RWPE1 (cell line): ENCODE results near the gene KANK3.
A peak's percentile ranks its signal among the peaks of the same experiment; 100 is the strongest.
"Not testable (repeated sequence)": the region's sequence is repeated elsewhere in the genome, so short reads cannot be mapped to it uniquely, and the experiment has no call there.

ENCODE experiments used
- CTCF ChIA-PET: fragments of 350-600 bp; sonication (Branson Sonifier 250); formaldehyde crosslinking; extraction: SDS; loops from one replicate; lab custom pipeline; 2021; lab: Yijun Ruan, JAX
- POLR2A ChIA-PET: fragments of 400-600 bp; formaldehyde crosslinking; extraction: SDS; loops from one replicate; lab custom pipeline; 2020; ENCODE audit warnings: antibody characterized with exemption; ENCODE audit not compliant: low non-redundant PET; lab: Yijun Ruan, JAX
- DNase-seq: peaks from one replicate; pipeline ENCODE4 v3.0.0; 2012; ENCODE audit warnings: low spot score
- H3K27ac ChIP-seq: fragments of 450-650 bp; 2 replicates; pipeline ENCODE4 v1.5.1; 2017
- TF ChIP-seq, protein P1 (sequence below): fragments of 450-650 bp; conservative IDR thresholded peaks from 2 replicates; pipeline ENCODE4 v1.5.1; 2017; ENCODE audit warnings: low read depth, mild to moderate bottlenecking

Gene KANK3

DNA sequence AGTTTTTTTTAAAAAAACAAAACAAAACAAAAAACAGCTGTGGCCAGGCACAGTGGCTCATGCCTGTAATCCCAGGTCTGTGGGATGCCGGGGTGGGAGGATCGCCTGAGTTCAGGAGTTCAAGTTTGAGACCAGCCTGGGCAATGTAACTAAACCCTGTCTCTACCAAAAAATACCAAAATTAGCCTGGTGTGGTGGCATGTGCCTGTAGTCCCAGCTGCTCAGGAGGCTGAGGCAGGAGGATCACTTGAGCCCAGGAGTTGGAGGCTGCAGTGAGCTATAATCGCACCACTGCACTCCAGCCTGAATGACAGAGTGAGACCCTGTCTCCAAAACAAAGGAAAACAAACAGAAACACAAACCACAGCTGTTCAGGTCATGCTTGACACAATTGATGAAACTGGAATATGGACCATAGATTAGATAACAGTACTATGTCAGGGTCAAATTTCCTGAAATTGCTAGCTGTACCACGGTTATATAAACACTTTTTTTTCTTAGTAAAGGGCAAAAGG is 14.0 kb upstream of the KANK3 start:
- ChIA-PET CTCF (interaction anchor here (0.6 kb wide), 1 partner anchor 153 kb away, joined by 8 read pairs; no protein-coding TSS in a partner anchor), POLR2A (no interaction called here)
- TF ChIP-seq, protein P1, sequence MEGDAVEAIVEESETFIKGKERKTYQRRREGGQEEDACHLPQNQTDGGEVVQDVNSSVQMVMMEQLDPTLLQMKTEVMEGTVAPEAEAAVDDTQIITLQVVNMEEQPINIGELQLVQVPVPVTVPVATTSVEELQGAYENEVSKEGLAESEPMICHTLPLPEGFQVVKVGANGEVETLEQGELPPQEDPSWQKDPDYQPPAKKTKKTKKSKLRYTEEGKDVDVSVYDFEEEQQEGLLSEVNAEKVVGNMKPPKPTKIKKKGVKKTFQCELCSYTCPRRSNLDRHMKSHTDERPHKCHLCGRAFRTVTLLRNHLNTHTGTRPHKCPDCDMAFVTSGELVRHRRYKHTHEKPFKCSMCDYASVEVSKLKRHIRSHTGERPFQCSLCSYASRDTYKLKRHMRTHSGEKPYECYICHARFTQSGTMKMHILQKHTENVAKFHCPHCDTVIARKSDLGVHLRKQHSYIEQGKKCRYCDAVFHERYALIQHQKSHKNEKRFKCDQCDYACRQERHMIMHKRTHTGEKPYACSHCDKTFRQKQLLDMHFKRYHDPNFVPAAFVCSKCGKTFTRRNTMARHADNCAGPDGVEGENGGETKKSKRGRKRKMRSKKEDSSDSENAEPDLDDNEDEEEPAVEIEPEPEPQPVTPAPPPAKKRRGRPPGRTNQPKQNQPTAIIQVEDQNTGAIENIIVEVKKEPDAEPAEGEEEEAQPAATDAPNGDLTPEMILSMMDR = no peak
- DNase-seq = no peak
- peak overlapping the region; percentile 77 for H3K27ac ChIP-seq

DNA sequence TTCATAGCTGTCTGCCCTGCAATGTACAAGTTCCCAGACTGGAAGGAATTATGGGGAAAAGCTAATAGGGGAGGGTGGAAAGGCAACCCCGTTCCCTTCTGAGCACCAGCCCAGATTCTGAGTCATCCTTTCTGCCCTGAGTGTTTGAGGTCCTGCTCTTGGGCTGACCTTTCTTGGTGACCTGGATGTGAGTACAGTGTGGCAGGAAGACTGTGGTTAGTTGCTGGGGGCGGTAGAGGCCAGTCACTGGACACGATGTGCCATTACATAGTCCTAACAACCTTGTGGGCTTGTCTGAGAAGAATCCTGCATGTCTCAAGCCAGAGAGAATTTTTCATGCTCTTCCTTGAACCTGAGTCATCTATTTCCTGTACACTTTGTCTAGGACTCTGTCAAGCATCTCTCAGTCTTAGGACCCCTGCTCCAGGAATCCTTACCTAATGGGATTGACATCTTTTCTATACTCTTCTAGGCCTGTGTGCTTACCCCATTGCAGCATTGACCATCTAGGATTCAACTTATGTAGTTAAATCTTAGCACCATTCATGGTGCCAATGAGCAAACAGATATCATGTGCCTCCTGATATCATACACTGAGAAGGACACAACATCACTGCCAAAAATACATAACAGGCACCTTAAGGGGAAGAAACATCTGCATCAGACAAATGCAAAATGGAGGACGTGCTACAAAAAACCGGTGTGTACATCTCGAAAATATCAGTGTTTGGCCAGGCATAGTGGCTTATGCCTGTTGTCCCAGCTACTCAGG is 12.8 kb upstream of the KANK3 start:
- TF ChIP-seq, protein P1 = no peak
- peak; percentile 69 for DNase-seq
- ChIA-PET POLR2A (no interaction called here), CTCF (no interaction called here)
- H3K27ac ChIP-seq = peak overlapping the region; percentile 77

DNA sequence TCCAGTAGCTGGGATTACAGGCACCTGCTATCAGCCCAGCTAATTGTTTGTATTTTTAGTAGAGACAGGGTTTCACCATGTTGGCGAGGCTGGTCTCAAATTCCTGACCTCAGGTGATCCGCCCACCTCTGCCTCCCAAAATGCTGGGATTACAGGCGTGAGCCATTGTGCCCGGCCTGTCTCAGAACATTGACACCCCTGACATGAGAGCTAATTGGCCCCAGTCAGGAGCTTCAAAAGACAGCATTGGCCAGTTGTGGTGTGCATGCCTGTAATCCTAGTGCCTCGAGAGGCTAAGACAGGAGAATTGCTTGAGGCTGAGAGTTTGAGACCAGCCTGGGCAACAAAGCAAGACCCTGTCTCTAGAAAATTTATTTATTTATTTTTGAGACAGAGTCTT is 9.8 kb upstream of the KANK3 start:
- not testable (repeated sequence) for DNase-seq, H3K27ac ChIP-seq
- POLR2A ChIA-PET = interaction anchor here (0.6 kb wide), 1 partner anchor 83 kb away, joined by 5 read pairs; no protein-coding TSS in a partner anchor
- CTCF ChIA-PET = interaction anchor here (0.6 to 2.0 kb wide), 6 partner anchors 10 to 228 kb away, joined by 4 to 14 read pairs (median 6); partner anchors contain the start of genes ANGPTL4 and KANK3

DNA sequence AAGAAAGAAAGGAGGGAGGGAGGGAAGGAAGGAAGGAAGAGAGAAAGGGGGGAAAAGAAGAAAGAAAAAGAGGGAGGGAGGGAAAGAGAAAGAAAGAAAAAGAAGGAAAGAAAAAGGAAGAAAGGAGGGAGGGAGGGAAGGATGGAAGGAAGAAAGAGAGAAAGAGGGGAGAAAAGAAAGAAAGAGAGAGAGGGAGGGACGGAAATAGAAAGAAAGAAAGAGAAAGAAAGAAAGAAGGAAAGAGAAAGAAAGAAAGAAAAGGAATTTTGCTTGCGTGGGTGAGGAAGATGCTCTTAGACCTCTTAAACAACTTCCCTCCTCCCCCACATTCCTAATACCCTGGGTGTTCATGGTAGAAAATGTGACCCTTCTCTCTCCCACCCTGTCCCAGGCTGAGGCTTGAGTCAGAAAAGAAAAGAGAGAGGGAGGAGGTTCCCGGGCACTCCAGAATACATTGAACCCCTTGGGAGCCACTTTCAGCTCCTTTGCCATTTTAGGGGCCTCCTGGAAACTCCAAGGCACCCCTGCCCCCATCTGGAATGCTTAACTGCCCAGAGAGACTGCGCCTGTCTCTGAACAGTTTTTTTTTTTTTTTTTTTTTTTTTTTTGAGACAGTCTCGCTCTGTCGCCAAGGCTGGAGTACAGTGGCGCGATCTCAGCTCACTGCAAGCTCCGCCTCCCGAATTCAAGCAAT is 9.2 kb upstream of the KANK3 start:
- ChIA-PET CTCF (no interaction called here), POLR2A (interaction anchor here (0.6 kb wide), 1 partner anchor 82 kb away, joined by 5 read pairs; no protein-coding TSS in a partner anchor)
- TF ChIP-seq, protein P1 = no peak
- H3K27ac ChIP-seq = no peak overlapping the region
- no peak for DNase-seq

DNA sequence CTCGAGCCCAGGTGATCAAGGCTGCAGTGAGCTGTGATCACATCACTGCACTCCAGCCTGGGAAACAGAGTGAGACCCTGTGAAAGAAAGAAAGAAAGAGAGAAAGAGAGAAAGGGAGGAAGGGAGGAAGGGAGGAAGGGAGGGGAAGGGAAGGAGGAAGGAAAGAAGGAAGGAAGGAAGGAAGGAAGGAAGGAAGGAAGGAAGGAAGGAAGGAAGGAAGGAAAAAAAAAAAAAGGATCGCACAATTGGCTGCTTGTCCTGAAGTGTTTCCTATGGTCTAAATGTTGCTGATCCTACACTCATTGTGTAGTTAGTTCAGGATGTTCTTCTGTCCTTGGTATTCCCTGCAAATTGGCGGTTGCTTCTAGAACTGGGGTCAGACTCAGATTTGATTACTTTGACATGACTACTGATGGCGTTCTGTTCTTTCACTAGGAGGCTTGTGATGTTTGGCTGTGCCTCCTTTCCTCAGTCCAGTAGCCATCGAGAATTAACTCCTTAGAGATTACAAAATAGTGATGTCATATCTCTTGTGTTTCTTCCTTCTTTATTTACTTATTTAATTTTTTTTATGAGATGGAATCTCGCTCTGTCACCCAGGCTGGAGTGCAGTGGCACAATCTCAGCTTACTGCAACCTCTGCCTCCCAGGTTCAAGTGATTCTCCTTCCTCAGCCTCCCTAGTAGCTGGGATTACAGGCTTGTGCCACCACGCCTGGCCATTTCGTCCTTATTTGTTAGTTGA is 6.7 kb upstream of the KANK3 start:
- CTCF ChIA-PET, DNase-seq, H3K27ac ChIP-seq: not testable (repeated sequence)
- POLR2A ChIA-PET = interaction anchor here (0.6 kb wide), 1 partner anchor 61 kb away, joined by 3 read pairs; no protein-coding TSS in a partner anchor

DNA sequence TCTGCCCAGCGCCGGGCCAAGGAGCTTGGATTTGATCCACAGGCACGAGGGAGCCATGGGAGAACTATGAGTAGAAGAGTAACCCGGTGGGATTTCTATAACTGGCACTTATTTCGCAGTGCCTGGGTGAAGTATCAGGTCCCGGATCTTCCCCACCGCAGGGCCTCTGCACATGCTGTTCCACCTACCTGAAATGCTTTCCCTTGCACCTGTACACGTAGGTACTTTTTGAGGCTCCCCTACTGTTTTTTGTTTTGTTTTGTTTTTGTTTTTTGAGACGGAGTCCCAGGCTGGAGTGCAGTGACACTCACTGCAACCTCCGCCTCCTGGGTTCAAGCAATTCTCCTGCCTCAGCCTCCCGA is 402 bp upstream of the KANK3 start:
- POLR2A ChIA-PET = no interaction called here
- no peak for DNase-seq
- TF ChIP-seq, protein P1 = no peak
- no peak overlapping the region for H3K27ac ChIP-seq
- CTCF ChIA-PET = interaction anchor here (2.2 kb wide), 1 partner anchor 11 kb away, joined by 8 read pairs; no protein-coding TSS in a partner anchor

DNA sequence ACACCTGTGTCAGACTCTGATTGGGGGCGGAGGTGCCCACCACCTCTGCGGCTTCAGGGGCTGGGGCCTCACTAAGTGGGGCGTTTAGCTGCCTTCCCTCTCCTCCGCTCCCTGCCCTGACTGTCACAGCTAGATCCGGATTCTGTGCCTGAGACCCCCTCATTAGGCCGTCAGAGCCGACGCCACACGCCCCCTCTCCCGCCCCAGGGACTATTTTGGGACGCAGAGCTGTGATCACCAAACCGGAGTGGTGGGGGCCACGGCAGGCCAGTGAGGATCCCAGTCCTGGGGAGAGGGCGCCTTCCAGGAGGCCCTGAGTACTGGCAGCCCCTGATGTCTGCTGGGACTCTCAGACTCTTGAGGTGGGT is 762 bp downstream of the KANK3 start:
- TF ChIP-seq, protein P1 = no peak
- POLR2A ChIA-PET = no interaction called here
- CTCF ChIA-PET = interaction anchor here (0.6 to 0.9 kb wide), 2 partner anchors 11 to 663 kb away, joined by 5 to 10 read pairs; no protein-coding TSS in a partner anchor
- no peak overlapping the region for H3K27ac ChIP-seq
- no peak for DNase-seq

DNA sequence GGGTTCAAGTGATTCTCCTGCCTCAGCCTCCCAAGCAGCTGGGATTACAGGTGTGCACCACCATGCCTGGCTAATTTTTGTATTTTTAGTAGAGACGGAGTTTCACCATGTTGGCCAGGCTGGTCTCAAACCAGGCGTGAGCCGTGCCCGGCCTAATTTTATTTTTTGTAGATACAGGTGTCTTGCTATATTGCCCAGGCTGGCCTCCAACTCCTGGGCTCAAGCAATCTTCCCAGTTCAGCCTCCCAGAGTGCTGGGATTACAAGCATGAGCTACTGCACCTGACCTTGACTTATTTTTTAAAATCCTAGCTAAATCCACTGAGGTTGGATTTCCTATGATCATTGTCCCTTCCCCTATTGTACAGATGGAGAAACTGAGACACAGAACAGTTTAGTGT is 1.6 kb downstream of the KANK3 start:
- DNase-seq, POLR2A ChIA-PET, H3K27ac ChIP-seq: not testable (repeated sequence)
- CTCF ChIA-PET = interaction anchor here (0.6 to 1.6 kb wide), 3 partner anchors 13 to 94 kb away, joined by 3 to 8 read pairs (median 6); no protein-coding TSS in a partner anchor
